ENCODE measurements around the gene SOS2. TPM values are rescaled to one million over a fixed set of nuclear protein-coding genes. Genes with fewer than 3 reads are reported as not detected.

Gene SOS2
- total RNA-seq, 1 experiment from 2014 or later: 11.7 TPM

DNA sequence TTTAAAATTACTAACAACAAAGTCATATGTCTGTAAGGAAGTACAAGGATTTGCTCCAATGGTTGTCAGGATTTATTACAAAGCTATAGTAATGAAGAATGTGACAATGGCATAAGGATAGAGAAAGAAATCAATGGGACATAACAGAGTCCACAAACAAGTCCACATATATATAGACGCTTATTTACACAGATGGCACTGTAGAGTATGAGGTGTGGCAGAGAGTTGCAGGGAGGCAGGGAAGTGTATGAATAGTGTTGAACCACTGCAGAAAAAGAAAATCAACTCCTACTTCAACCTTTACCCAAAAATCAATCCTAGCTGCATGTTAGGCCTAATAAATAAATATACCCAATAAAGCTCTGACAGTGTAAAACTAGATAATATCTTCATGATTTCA is 21.3 kb downstream of the SOS2 start:
- Histone ChIP-seq H3K4me1 (ENCODE audit: control insufficient read depth in 1 of 2, insufficient read depth in 2 of 2, low read length in 2 of 2) (no peaks in the 10 kb centered on the region; a peak in 1 of 4 replicates), H3K4me3 (replicated peaks in 1 of 2; ENCODE audit: low read depth in 1 of 2, low read length in 2 of 2) (no peak overlapping the region), H3K27me3 (ENCODE audit: insufficient read depth, low read length) (no peaks in the 10 kb centered on the region), H3K9me2 (ENCODE audit: insufficient read depth) (no peaks in the 10 kb centered on the region), H2AFZ (ENCODE audit: low read depth, low read length, poor library complexity, severe bottlenecking) (no peak overlapping the region), H3K9me3 (ENCODE audit: control insufficient read depth in 1 of 2, insufficient read depth in 1 of 2, low read depth in 1 of 2, low read length in 2 of 2) (no peaks in the 10 kb centered on the region), H3K4me2 (ENCODE audit: low read length) (no peak overlapping the region), H3K9ac (ENCODE audit: low read length) (no peak overlapping the region), H4K20me1 (ENCODE audit: insufficient read depth) (no peaks in the 10 kb centered on the region), H3K36me3 (ENCODE audit: control insufficient read depth in 1 of 2, insufficient read depth in 2 of 2, low read length in 2 of 2) (no peaks in the 10 kb centered on the region), H3K79me2 (ENCODE audit: insufficient read depth, low read length) (peaks cover 2% of the 10 kb centered on the region; the same call in 1 of the 2 replicates), H3K27ac (ENCODE audit: low read depth, low read length) (no peak overlapping the region)
- CTCF ChIA-PET: no interaction called here
- DNase-seq (ENCODE audit: low read depth, low spot score) (no peak), ATAC-seq (no peak)
- intact Hi-C loops (cut with micrococcal nuclease): no loop called here
- no TSS peak for BruUV-seq (replicated peaks)
- RAD21 ChIA-PET (ENCODE audit: low non-redundant PET in 1 of 2, low total read pairs in 2 of 2, uncharacterized antibody in 2 of 2, unreplicated experiment in 2 of 2): no interaction called here
- POLR2A ChIA-PET: no interaction called here
- TF ChIP-seq CEBPB (IDR thresholded peaks at IDR 0.05; ENCODE audit: low read depth) (no peak), POLR2A (IDR thresholded peaks at IDR 0.05; ENCODE audit: borderline replicate concordance, extremely low read depth, insufficient read depth, insufficient read length) (no peak), POLR2AphosphoS5 (IDR thresholded peaks at IDR 0.05; ENCODE audit: low read depth, low read length) (no peak), CTCF (IDR thresholded peaks at IDR 0.05 in 2 of 3, conservative IDR thresholded peaks at IDR 0.05 in 1 of 3; ENCODE audit: borderline replicate concordance in 1 of 3, insufficient read depth in 1 of 3, low read depth in 2 of 3, low read length in 2 of 3) (no peak), SRF (IDR thresholded peaks at IDR 0.05; ENCODE audit: low read depth) (no peak), CBX3 (IDR thresholded peaks at IDR 0.05; ENCODE audit: low read depth) (no peak), MAX (IDR thresholded peaks at IDR 0.05) (no peak), ZNF274 (IDR thresholded peaks at IDR 0.05; ENCODE audit: low read depth, low read length) (no peak), FOSL1 (IDR thresholded peaks at IDR 0.05; ENCODE audit: low read depth) (no peak), ZFX (IDR thresholded peaks at IDR 0.05) (no peak), JUND (IDR thresholded peaks at IDR 0.05) (no peak), EGR1 (IDR thresholded peaks at IDR 0.05; ENCODE audit: low read depth) (no peak), SIN3A (IDR thresholded peaks at IDR 0.05; ENCODE audit: low read depth) (no peak), YY1 (IDR thresholded peaks at IDR 0.05; ENCODE audit: extremely low read depth, insufficient replicate concordance, low read depth, low read length) (no peak)
- TF ChIP-seq, protein P1, sequence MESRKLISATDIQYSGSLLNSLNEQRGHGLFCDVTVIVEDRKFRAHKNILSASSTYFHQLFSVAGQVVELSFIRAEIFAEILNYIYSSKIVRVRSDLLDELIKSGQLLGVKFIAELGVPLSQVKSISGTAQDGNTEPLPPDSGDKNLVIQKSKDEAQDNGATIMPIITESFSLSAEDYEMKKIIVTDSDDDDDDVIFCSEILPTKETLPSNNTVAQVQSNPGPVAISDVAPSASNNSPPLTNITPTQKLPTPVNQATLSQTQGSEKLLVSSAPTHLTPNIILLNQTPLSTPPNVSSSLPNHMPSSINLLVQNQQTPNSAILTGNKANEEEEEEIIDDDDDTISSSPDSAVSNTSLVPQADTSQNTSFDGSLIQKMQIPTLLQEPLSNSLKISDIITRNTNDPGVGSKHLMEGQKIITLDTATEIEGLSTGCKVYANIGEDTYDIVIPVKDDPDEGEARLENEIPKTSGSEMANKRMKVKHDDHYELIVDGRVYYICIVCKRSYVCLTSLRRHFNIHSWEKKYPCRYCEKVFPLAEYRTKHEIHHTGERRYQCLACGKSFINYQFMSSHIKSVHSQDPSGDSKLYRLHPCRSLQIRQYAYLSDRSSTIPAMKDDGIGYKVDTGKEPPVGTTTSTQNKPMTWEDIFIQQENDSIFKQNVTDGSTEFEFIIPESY (IDR thresholded peaks at IDR 0.05; ENCODE audit: extremely low read depth, insufficient replicate concordance, low read length): no peak
- TF ChIP-seq, protein P2, sequence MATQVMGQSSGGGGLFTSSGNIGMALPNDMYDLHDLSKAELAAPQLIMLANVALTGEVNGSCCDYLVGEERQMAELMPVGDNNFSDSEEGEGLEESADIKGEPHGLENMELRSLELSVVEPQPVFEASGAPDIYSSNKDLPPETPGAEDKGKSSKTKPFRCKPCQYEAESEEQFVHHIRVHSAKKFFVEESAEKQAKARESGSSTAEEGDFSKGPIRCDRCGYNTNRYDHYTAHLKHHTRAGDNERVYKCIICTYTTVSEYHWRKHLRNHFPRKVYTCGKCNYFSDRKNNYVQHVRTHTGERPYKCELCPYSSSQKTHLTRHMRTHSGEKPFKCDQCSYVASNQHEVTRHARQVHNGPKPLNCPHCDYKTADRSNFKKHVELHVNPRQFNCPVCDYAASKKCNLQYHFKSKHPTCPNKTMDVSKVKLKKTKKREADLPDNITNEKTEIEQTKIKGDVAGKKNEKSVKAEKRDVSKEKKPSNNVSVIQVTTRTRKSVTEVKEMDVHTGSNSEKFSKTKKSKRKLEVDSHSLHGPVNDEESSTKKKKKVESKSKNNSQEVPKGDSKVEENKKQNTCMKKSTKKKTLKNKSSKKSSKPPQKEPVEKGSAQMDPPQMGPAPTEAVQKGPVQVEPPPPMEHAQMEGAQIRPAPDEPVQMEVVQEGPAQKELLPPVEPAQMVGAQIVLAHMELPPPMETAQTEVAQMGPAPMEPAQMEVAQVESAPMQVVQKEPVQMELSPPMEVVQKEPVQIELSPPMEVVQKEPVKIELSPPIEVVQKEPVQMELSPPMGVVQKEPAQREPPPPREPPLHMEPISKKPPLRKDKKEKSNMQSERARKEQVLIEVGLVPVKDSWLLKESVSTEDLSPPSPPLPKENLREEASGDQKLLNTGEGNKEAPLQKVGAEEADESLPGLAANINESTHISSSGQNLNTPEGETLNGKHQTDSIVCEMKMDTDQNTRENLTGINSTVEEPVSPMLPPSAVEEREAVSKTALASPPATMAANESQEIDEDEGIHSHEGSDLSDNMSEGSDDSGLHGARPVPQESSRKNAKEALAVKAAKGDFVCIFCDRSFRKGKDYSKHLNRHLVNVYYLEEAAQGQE (IDR thresholded peaks at IDR 0.05; ENCODE audit: low read depth): no peak

Measured in HCT116 (cell line).